Keratinocyte (primary cell): Measurements from ENCODE around the gene KRT31.

Experiments
- CTCF ChIP-seq, 3 experiments: IDR thresholded peaks in 1 of 3; conservative IDR thresholded peaks in 1 of 3; optimal IDR thresholded peaks in 1 of 3; 2 replicates in 2 of 3; 3 replicates in 1 of 3; pipeline versions ENCODE3 to v1.5.1; 2011; ENCODE audit warnings: low read length in 3 of 3, mild to moderate bottlenecking in 3 of 3, moderate library complexity in 2 of 3, control low read depth in 1 of 3, inconsistent platforms in 1 of 3; ENCODE audit not compliant: insufficient read depth in 2 of 3; ENCODE audit errors: extremely low read depth in 1 of 3
- EZH2 ChIP-seq: IDR thresholded peaks from one replicate; pipeline ENCODE4 v1.6.1; 2012; ENCODE audit warnings: inconsistent platforms, mild to moderate bottlenecking, low read length, moderate library complexity

GRCh38 chr17:41446806-41447205 is 49.4 kb upstream of the KRT31 start:
- no peak for TF ChIP-seq CTCF (optimal IDR thresholded peaks at IDR 0.05 in 1 of 3, IDR thresholded peaks at IDR 0.05 in 1 of 3, conservative IDR thresholded peaks at IDR 0.05 in 1 of 3; ENCODE audit: extremely low read depth in 1 of 3, insufficient read depth in 2 of 3, low read length in 3 of 3)
- TF ChIP-seq EZH2 = no peak
